ENCODE results near the gene RILPL2.

Gene RILPL2

GRCh38 chr12:123446333-123446713, 9.8 kb upstream of the RILPL2 start:
- H3K27ac ChIP-seq = peak overlapping the region; percentile 63
- TF ChIP-seq CTCF (conservative IDR thresholded peaks at IDR 0.05) (no peak), ZFX (IDR thresholded peaks at IDR 0.05) (no peak)

- H3K27ac ChIP-seq = peak overlapping the region; percentile 63
- no peak for TF ChIP-seq CTCF (conservative IDR thresholded peaks at IDR 0.05)
- no peak for TF ChIP-seq ZFX (IDR thresholded peaks at IDR 0.05)
These were observed 9.2 kb upstream of the RILPL2 start for GRCh38 chr12:123445388-123446332.

- no peak for TF ChIP-seq CTCF (conservative IDR thresholded peaks at IDR 0.05)
- TF ChIP-seq ZFX (IDR thresholded peaks at IDR 0.05) = no peak
- peak overlapping the region; percentile 63 for H3K27ac ChIP-seq
These were observed 7.9 kb upstream of the RILPL2 start for GRCh38 chr12:123444092-123445026.

- no peak for TF ChIP-seq CTCF (conservative IDR thresholded peaks at IDR 0.05)
- TF ChIP-seq ZFX (IDR thresholded peaks at IDR 0.05) = no peak
- H3K27ac ChIP-seq = no peak overlapping the region
These were observed 6.3 kb upstream of the RILPL2 start for GRCh38 chr12:123442774-123443173.

- TF ChIP-seq CTCF (conservative IDR thresholded peaks at IDR 0.05) = no peak
- no peak for TF ChIP-seq ZFX (IDR thresholded peaks at IDR 0.05)
- H3K27ac ChIP-seq = no peak overlapping the region
These were observed 5.2 kb upstream of the RILPL2 start for GRCh38 chr12:123441523-123442164.

- no peak for TF ChIP-seq ZFX (IDR thresholded peaks at IDR 0.05)
- no peak for TF ChIP-seq CTCF (conservative IDR thresholded peaks at IDR 0.05)
- H3K27ac ChIP-seq = peak overlapping the region; percentile 71; the same call in 1 of the 2 replicates
These were observed 858 bp downstream of the RILPL2 start for GRCh38 chr12:123435636-123436016.

Data from C4-2B (cell line).